RWPE2 (cell line): ENCODE measurements around the gene ST8SIA2.

Source experiments
- ATAC-seq: fragments of 200-7000 bp; cut with Tn5 transposase; 3 replicates; pipeline ENCODE4 v1.9.1; 2021; ENCODE audit warnings: low read depth
- DNase-seq: peaks from one replicate; pipeline ENCODE4 v3.0.0-alpha.2; 2020; ENCODE audit warnings: low spot score
- H3K27ac ChIP-seq: fragments of 450-650 bp; 2 replicates; pipeline ENCODE4 v1.5.1; 2017; ENCODE audit warnings: mild to moderate bottlenecking; ENCODE audit not compliant: poor library complexity, severe bottlenecking
- H3K27me3 ChIP-seq: fragments of 250-450 bp; sonication (Bioruptor Pico); 2 replicates; pipeline ENCODE4 v1.5.1; 2021; ENCODE audit warnings: mild to moderate bottlenecking, moderate library complexity; ENCODE audit not compliant: insufficient read depth, poor library complexity, severe bottlenecking
- H3K36me3 ChIP-seq: fragments of 250-450 bp; sonication (Bioruptor Pico); 2 replicates; pipeline ENCODE4 v1.5.1; 2020; ENCODE audit warnings: low read depth, mild to moderate bottlenecking, moderate library complexity
- H3K4me1 ChIP-seq: fragments of 250-450 bp; sonication (Bioruptor Pico); 2 replicates; pipeline ENCODE4 v1.5.1; 2021; ENCODE audit warnings: mild to moderate bottlenecking, moderate library complexity; ENCODE audit not compliant: insufficient read depth, poor library complexity, severe bottlenecking
- H3K4me3 ChIP-seq: fragments of 250-450 bp; sonication (Bioruptor Pico); 2 replicates; pipeline ENCODE4 v1.5.1; 2021; ENCODE audit warnings: mild to moderate bottlenecking, moderate library complexity; ENCODE audit not compliant: severe bottlenecking
- H3K9me3 ChIP-seq: fragments of 250-450 bp; sonication (Bioruptor Pico); 2 replicates; pipeline ENCODE4 v1.5.1; 2021; ENCODE audit warnings: mild to moderate bottlenecking, moderate library complexity; ENCODE audit not compliant: severe bottlenecking
- TF ChIP-seq, protein P1 (sequence below): fragments of 450-650 bp; IDR thresholded peaks from one replicate; pipeline ENCODE4 v1.5.1; 2017; ENCODE audit warnings: mild to moderate bottlenecking, moderate library complexity; ENCODE audit not compliant: poor library complexity, severe bottlenecking

The ST8SIA2 gene

DNA sequence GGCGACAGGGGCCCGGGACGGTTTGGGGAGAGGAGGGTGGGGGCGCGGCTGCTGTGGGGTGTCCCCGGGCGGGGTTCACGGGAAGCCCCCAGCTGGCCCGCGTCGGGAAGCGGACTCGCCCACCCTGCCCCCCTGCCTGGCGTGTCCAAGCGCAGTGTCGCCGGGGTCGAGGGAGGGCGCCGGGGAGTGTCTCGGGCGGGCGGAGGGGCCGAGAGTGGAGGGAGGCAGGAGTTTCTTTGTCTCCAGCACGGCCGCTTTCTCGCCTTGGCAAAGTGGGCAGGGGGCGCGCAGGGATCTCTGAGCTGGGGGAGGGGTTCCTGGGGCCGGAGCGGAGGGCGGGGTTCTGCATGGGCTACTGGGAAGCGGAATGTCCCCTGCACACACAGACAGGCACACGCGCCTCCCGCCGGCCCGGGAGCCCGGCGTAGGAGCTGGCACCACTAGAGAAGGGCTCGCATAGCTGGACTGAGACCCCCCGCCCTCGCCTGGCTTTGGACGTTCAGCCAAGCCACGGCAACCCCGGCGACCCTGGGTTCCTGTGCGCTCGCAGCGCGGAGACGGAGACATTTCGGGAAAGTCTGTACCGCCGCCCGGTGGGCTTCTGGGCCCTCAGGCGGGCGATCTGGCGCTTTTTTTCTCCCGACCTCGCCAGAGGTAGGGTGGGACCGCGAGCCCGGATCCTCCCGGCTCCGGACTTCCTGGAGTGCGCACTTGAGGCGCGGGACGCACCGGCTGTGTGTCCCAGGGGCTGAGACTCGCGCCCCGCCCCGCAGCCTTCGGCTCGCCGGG lies 822 bp downstream of the ST8SIA2 start:
- H3K4me1 ChIP-seq, result no peaks in the 10 kb centered on the region
- H3K27me3 ChIP-seq, result peaks cover 81% of the 10 kb centered on the region
- TF ChIP-seq, protein P1, sequence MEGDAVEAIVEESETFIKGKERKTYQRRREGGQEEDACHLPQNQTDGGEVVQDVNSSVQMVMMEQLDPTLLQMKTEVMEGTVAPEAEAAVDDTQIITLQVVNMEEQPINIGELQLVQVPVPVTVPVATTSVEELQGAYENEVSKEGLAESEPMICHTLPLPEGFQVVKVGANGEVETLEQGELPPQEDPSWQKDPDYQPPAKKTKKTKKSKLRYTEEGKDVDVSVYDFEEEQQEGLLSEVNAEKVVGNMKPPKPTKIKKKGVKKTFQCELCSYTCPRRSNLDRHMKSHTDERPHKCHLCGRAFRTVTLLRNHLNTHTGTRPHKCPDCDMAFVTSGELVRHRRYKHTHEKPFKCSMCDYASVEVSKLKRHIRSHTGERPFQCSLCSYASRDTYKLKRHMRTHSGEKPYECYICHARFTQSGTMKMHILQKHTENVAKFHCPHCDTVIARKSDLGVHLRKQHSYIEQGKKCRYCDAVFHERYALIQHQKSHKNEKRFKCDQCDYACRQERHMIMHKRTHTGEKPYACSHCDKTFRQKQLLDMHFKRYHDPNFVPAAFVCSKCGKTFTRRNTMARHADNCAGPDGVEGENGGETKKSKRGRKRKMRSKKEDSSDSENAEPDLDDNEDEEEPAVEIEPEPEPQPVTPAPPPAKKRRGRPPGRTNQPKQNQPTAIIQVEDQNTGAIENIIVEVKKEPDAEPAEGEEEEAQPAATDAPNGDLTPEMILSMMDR, result no peak
- H3K4me3 ChIP-seq, result no peak overlapping the region
- no peaks in the 10 kb centered on the region for H3K36me3 ChIP-seq
- no peak overlapping the region for H3K27ac ChIP-seq
- no peaks in the 10 kb centered on the region for H3K9me3 ChIP-seq
- no peak for ATAC-seq
- DNase-seq, result no peak

DNA sequence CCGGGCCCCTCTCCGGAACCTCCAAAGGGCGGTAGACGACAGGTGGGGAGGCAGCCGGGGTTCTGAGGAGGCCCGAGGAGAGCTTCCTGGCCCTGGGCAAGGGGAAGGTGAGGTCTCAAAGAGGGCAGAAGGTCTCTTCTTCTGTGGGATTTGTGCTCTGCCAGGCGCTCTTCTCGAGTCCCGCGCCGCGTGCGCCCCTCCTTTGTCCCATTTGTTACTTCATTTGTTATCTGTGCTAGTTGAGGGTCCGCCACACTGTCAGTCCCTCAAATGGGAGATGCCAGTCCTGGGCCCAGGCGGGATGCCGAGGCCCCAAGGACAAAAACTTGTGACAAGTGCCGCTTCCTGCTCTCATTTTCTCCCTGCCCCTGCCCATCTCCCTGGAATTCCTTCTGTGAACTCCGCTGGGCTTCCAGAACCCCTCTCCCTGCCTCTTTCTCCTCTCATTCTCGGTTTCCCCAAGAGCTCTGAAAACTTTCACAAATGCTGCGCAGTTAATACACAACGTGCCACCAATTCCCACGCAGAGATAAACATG lies 1.5 kb downstream of the ST8SIA2 start:
- H3K36me3 ChIP-seq, result no peaks in the 10 kb centered on the region
- ATAC-seq (no peak), DNase-seq (no peak)
- no peak overlapping the region for H3K4me3 ChIP-seq
- H3K9me3 ChIP-seq, result no peaks in the 10 kb centered on the region
- no peaks in the 10 kb centered on the region for H3K4me1 ChIP-seq
- TF ChIP-seq, protein P1, result no peak
- peaks cover 75% of the 10 kb centered on the region for H3K27me3 ChIP-seq
- no peak overlapping the region for H3K27ac ChIP-seq

DNA sequence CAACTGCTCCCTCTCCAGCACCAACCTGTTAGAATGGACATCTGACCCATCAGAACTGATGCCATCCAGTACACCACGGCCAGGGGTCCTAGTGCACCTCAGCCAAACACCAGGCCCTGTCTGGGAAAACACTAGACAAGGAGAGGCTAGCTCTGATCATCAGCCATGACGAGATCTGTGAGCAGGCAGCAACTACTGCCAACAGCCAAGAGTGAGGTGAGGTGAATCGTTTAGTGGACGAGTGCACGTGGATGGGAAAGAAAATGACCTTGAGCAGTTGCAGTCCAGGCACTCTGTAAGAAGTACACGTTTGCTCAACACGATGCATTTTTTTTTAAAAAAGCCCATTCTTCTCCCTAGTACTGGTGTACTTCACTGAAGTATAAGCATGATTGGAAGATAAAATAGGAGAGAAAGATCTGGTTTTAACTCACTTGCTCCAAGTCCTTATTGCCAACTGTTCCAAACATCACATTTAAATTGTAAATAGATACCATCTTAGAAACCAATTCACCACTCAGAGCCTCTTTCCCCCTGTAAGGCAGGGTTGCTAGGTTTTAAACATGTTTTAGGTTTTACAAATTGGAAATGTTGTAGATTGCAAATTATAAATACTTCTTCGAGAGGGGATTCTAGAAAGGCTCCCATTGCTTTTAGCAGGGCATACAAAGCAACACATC lies 5.7 kb downstream of the ST8SIA2 start:
- ATAC-seq (no peak), DNase-seq (no peak)
- H3K36me3 ChIP-seq, result no peaks in the 10 kb centered on the region
- no peaks in the 10 kb centered on the region for H3K4me1 ChIP-seq
- H3K4me3 ChIP-seq, result no peak overlapping the region
- H3K9me3 ChIP-seq, result no peaks in the 10 kb centered on the region
- H3K27me3 ChIP-seq, result peaks cover 44% of the 10 kb centered on the region
- no peak overlapping the region for H3K27ac ChIP-seq
- TF ChIP-seq, protein P1, result no peak

DNA sequence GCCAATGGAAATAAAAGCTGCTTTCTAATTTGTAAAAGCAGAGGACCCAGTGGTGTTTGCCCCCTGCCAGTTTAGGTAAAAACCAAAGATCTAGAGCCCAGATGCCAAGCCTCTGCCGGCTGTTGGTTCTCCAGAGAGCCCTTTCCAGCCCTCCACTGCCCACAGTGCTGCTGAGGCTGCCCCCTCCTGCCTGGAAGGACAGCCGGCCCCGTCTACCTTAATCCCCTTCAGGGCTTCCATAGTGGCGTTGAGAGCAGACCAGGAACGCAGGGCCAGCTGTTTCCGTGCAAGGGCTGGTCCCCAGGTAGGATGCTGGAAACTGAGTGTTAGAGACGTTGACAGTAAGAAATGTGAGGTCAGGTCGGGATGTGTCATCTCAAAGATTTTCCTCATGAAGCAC lies 6.9 kb downstream of the ST8SIA2 start:
- TF ChIP-seq, protein P1, result no peak
- no peaks in the 10 kb centered on the region for H3K4me1 ChIP-seq
- ATAC-seq, result no peak
- no peaks in the 10 kb centered on the region for H3K36me3 ChIP-seq
- H3K9me3 ChIP-seq, result no peaks in the 10 kb centered on the region
- H3K4me3 ChIP-seq, result no peak overlapping the region
- H3K27me3 ChIP-seq, result peaks cover 32% of the 10 kb centered on the region
- H3K27ac ChIP-seq, result no peak overlapping the region
- DNase-seq, result no peak
